ENCODE data around the gene CHDH.

CHDH gene

DNA sequence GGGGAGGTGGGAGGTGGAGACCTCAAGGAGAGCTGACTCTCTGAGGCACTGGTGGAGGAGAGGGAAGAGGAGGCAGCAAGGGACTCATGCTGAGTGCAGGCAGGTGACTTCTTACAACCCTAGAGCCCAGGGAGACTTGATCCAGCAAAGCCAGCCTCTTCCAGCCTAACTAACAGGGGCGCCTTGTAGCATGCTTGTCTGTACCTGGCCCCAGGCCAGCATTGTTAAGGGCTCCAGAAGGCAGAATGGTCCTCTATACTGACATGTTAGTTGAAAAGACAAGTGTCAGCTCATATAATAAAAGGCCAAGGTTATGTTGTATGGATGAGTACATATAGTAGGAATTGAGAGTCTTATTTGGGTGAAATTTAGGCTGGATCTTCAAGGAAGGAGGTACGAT, 65.4 kb downstream of the CHDH start:
- DNase-seq: no peak

DNA sequence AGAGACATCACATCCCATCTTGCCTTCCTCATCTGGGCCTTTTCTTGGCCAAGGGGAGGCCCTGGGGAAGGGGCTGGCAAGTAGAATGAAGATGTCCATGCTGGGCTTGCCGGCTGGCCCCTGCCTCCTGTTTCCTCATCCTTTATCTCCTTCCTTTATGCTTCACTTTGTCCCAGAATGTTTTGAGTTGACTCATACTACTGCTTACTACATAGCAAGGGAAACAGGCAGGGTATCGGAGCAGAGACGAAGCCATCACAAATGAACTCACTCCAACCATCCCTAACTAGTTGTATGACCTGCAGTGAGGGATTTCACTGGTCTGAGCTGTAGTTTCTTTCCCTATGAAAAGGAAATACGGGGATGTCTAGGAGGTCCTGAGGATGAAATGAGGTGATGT, 66.0 kb downstream of the CHDH start:
- no peak for DNase-seq

DNA sequence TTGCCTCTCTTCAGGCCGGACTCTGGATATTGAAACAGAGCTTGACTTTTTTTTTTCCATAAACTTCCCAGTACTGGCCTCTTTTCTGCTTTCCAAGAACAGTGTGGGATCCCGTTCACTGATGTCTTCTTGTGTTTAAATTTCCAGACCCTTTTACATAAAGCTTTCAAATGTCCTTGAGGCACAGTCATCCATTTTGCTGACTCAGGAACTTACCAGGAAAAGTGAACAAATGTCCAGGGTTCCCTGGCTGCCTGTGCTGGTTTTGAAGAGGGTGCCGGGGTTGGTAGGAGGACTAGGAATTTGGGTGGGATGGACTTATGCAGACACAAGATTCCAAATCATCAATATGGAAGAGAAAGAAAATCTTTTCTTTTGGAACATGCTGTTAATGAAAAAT, 68.1 kb downstream of the CHDH start:
- DNase-seq: no peak

DNA sequence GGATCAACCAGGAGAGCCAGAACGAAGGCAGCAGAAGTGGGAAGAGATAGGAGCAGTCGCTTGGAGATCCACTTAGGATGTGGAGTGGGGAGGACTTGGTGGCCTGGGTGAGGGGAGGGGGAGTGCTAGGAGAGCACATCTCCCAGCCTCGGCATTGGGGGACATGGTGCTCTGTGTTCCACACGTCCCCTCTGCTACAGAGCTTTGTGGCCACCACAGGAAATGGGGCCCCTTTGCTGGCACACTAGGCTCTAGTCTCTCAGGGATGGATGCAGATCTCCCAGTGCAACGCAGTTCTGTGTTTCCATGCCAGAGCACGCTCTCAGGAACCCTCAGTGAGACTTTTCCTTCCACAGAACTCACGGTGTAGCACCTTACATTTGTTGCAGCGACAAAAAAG, 68.8 kb downstream of the CHDH start:
- no peak for DNase-seq

DNA sequence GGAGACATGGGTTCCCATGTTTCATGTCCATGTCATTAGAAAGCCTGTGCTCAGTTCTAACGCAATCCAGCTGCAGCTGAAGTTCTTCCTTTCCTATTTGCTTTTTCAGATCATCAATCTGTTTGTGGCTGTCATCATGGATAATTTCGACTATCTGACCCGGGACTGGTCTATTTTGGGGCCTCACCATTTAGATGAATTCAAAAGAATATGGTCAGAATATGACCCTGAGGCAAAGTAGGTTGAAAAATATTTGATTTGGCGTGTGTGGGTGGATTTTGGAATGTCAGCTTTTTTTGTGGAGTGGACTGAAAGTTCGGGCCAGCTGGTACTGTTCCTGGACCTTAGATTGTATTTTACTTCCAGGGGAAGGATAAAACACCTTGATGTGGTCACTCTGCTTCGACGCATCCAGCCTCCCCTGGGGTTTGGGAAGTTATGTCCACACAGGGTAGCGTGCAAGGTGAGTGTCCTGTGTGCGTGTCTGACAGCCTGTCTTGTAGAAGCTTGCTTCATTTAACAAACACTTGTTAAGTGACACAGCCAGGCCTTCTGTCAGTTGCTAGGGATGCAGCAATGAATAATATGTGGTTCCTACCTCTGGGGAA, 69.6 kb downstream of the CHDH start:
- DNase-seq: no peak

DNA sequence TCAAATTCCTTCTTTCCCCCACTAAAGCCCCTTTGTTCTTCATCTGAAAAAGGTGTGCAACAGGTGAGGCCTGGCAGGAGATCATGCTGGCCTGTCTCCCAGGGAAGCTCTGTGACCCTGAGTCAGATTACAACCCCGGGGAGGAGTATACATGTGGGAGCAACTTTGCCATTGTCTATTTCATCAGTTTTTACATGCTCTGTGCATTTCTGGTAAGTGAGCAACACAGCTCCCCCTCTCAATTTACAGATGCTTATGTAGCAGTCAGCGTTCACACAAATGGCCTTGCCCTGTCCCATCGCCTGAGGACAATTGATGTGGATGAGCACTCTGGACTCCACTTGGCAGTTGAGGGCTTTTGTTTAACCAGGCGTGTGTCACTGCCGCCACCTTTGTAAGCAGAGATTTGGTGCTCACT, 70.4 kb downstream of the CHDH start:
- DNase-seq: no peak

DNA sequence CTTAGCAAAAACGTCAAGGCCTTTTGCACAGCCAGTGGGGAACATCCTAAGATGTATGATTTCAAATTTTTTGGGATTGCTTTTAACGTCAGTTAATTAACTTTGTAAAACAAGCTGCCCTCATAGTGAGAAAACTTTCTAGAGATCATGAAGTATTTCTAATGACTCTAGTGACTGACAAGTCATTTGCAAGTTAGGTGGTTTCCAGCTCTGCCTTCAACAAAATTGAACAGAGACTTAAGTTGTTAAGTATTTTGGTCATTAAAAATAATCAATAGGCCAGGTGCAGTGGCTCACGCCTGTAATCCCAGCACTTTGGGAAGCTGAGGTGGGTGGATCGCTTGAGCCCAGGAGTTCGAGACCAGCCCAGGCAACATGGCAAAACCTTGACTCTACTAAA, 71.2 kb downstream of the CHDH start:
- no peak for DNase-seq

DNA sequence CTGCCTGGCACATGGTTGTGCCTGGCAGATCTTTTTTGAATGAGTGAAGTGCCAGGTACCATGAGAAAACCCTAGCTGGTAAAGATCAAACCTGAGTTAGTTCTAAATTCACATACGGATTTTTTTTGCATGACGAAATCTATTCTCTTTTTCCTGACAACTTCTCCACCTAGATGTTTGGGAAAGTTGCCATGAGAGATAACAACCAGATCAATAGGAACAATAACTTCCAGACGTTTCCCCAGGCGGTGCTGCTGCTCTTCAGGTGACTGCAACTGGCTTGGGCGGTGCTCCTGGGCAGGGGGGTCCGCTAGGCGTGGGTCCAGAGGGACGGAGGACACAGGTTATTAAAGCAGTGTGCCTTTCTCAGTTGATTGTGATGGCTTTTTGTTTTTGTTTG, 71.8 kb downstream of the CHDH start:
- no peak for DNase-seq

DNA sequence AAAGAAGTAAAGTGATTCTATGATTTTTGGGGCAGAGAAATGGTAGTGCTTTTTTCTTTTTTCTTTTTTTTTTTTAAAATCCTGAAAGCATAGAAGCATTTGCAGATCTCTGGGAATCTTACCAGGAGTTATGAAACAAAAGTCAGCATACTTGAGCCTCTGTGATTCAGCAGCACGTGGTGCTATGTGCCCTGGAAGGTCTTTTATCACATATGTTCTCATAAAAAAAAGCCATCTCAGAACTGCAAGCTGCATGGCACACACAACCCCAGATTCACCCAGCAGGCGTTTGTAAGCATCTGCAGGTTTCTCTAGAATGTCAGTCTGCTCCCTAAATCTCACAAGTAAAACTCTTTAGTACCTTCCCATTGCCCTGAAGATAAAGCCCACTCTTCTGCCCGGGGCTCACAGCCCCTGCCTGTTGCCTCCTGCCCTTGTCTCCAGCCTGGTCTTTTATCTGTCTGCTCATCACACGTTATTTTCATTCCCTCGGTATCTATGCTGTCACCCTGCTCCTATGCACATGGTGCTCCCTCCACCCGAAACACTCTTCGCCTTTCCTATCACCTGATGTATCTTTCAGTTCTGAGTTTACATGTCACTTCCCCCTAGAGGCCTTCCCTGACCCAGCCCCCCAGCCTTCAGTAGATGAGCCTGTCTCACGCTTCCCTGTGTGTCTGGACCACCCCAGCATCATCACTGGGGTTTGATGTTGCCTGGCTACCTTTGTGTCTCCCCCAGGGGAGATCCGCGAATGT, 72.4 kb downstream of the CHDH start:
- no peak for DNase-seq

DNA sequence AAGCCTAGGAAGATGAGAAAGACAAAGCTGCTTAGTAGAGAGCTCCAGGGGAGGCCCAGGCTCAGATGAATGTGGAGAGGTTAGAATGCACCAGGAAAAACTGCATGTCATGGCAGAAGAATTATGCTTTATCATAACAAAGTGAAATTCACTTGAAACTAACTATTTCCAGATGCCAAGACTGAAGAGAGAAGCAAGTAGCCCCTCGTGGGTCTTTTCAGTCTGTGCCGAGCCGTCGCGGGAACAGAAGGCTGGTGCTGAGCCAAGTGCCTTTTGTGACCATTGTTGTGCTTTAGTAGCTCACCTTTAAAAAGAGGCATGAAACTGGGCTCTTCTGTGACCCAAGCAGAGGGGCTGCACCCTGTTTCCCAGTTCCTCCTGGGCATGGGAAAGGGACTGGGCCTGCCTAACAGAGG, 73.2 kb downstream of the CHDH start:
- no peak for DNase-seq

DNA sequence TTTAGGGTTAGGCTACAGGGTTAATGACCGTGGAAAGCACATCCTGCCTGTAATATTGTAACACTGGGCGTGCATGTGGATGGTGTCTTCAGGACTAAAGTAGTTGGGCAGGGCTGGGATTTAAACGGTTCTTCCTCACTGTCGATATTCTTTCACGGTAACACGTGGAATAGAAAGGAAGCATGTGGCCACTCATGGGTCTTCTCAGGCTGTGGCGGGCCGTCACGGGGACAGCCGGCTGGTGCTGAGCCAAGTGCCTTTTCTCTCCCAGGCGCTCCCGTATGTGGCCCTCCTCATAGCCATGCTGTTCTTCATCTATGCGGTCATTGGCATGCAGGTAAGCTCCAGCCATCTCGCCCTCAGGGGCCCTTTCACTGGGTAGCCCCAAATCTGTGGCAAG, 73.7 kb downstream of the CHDH start:
- DNase-seq: no peak

DNA sequence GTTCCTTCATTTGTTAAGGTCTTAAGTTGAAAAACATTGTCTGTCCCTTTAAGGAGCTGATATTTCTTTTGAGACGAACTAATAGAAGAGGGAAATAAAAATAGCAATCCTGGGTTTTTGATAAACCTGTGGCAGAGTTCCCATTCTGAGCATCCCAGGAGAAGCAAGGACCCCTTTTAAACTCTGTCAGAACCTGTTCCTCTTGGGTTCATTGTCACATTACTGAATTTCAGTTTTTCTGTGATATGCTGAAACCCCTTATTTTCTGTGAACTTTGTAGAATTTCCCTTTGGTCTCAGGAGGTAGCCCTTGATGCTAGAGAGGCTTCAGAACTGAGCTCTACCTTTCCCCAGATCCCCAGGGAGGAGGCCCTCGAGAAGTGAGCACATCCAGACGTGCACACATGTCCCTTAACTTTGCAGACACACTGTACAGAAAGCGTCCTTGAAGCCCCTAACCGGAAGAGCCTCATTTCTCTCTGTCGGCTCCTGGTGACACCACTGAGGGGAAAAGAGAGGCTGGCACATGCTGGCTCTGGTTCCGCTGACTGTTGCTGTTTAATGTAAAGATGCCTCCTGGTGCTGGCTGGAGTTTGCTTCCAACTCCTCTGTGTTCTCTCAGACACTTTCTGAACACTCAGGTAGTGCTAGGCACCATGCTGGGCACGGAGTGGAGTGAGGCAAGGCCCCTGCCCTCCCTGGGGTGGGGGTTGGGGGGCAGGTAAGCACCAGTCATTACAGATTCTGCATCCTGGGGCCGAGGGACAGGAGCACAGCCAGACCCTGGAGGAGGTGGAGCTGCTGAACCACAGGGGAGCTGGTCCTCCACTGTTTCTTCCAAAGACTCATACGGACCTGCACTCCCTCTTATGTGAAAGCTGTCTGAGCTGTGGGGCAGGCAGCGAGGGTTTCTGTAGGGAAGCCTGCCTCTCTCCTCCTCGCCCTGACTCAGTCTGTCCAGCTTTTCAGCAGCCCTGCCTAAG, 77.5 kb downstream of the CHDH start:
- DNase-seq: no peak

DNA sequence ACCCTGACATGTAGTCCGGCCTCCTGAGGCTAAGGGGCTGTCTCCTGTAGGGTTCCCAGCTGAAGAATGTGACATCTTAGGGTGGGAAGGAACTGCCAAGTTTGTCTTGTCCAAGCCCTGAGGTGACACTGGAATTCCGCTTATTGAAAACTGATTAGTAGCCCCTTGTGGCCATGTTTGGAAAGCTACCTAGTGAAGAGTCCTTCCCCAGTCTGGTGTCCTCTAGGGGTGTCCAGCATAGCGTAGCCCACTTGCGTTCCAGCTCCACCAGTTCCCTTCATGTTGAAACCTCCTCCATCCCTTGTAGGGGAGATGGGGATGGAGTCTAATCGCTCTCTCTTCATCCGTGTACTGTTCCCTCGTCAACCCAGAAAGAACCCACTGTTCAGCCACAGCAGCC, 79.5 kb downstream of the CHDH start:
- DNase-seq: no peak

DNA sequence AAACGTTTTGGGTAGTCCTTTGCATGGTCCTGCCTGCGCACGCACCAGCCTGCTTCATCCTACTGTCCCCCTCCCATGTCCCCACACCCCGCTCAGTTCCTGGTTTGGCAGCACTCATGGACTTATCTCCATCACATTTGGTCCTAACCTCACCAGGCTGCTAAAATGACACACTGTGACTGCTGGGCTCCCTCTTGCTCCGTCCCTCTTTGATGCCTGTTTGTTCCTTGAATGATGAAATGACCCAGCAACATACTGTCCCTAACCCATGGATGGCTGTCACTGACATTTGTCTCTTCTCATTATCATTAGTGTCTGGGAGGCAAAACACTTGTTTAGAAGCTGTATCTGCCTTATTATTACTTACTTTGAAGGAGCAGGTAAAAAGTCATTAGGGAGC, 80.5 kb downstream of the CHDH start:
- no peak for DNase-seq

DNA sequence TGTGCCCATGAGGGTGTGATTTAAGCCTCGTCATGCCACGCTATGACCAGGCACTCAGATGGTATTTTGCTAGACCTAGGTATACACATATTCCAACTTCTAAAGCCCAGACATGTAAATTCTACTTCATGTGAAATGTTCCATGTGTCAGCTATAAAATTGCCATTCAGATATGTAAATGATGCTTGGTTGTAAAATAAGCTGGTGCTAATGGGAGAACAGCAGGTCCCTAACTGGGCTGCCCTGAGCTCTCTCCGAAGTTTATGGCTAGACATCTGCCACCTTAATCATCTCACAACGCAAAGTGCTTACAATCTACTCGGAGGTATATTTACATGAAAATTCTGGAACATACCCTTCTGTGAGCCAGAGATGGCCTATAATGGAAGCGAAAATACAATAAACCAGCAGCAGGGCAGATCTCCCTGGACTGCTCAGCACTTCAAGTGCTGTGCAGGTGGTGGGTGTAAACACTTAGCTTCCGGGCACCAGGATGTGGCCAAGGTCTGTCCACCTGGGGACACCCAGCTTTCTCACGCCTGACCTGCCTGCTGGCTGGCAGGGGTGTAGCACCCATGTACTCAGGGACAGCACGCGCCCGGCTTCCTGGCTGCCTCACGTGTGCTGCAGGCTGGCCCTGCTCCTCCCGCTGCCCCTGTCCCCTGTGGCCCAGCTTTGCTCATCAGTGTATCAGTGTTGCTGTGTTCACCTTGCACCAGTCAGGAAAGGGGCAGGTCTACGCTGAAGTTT, 82.0 kb downstream of the CHDH start:
- no peak for DNase-seq

DNA sequence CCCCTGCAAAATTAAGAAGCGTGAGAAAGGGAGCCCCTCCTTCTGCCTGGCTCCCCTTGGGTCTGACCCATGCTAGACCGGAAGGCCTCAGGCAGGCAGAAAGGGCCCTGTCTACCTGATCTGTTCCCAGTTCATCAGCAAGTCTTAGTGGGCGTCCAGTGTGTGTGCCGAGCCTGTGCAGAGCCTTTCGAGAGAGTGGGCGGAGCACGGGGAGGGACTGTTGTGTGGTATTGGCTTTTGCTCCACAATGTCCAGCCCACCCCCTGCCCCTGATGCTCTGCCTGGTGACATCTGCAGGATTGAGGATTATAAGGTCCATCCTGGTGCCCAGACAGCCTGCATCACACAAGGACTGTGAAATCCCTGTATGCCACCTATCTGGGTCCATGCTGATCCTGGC, 82.9 kb downstream of the CHDH start:
- DNase-seq: no peak

Data from NCI-H2227 treated with DMSO at 0.1 percent for 48 hours (cell line).